NCI-H748 treated with DMSO at 0.1 percent for 48 hours (cell line): ENCODE results near the gene PSMC2.

Experiments used
- DNase-seq: peaks from one replicate; lab custom pipeline; 2025; lab: John Stamatoyannopoulos, UW

Gene PSMC2

GRCh38 chr7:103347507-103348267, at the start of gene PSMC2:
Gene PSMC2, plus strand, starts transcription at chr7:103347643. Its CDS starts 69 bp downstream, at chr7:103347712.
- DNase-seq = peak; percentile 75

DNA sequence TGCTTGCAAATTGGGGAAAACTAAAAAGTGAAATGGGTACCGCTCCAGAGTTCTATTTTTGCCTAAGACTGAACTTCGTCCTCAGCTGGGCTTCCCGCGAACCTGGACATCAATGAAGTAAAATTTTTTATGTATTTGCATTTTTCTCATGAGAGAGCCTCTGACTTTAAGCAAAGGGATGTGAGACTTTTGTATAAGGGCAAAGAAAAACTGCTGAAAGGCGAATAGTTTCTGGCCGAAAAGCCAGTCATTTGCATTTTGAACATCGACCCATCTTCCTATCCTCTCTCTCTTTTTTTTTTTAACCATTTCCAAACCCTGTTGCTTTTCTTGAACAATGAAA, 49.6 kb upstream of the PSMC2 start:
- DNase-seq = no peak

GRCh38 chr7:103299660-103300059, 47.8 kb upstream of the PSMC2 start:
- DNase-seq = no peak

DNA sequence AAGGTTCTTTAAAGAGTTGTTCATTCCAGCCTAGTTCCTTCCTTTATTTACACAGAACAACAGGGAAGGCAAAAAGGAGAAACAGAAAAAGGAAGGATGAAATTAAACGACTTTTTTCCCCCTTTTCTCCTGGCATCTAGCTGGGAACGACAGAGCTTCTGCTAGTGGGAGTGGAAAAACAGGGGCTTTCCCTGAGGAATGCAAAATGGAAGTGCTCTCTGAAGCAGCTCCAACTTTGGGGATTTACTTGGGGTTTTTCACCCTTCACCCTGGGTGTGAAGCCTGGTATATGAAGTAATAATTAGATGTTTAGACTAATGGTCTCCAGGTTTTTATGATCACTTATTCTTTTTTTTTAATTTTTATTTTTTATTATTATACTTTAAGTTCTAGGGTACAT, 46.0 kb upstream of the PSMC2 start:
- DNase-seq = no peak

DNA sequence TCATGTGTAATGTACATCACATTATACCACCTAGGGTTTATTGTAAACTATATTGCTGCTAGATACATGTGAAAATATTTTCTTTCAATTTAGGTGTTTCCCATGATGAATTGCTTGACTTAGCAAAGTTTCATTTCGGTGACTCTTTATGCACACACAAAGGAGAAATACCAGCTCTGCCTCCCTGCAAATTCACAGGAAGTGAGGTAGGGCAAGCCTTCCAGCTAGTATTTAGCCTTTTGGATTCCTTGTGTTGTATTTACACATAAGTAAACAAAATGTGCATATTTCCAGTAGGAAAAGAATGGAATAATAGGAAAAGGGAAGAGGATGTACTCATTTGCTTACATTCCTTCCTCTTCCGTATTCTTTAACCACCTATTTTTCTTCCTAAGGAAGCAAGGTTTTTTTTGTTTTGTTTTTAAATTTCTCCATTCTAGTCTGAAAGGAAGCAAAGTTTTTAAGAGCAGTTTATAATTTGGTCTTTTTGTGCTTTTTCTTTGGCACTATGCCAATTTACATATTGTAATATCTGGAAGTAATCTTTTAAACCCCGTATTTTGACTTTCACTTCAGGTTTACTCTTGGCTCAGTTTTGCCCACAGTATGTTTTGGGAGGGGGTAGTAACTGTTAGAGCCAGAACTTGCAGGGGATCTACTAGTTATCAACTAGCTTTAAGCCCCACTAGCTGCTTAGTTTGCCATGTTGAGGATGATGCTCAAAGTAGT, 39.8 kb upstream of the PSMC2 start:
- DNase-seq = no peak

DNA sequence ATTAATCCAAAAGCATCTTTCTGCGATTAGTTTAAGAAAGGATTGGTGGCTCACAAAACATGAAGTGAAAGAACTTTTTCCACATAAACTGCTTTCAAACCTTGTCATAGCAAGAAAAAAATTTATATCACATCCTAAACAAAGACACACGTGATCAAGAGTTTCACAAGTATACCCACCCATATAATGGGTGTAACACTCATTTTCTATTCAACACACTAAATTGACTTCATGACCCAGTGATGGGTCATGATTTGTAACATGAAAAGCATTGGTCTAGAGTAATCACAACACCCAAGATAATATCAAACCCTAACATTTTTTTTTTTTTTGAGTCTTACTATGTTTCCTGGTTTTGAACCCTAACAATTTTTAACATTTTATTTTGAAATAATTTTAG, 32.6 kb upstream of the PSMC2 start:
- DNase-seq = no peak

DNA sequence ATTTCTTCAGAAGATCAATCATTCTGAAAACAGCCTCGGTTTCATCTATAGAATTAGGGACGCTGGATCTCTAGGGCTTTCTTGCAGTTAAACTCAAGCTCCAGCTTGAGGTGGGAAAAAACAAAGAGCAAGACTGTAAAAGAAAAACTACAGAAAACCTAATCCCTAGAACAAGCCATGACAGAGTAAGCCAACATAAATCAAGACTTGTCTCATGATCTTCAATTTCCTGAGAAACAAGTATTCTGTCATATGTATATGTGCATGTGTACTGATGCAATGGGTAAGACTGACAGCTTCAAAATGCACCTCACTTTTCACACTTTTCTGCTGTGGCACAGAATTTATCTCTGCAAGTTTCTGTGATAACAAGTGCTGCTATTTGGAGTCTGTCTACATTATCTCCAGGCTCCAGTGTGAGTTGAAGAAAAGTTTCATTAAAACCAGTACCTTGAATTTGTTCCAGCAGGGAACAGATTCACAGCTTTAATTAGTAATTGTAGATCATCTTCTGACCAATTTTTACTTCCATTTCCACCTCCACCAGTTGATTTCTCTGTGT, 31.0 kb upstream of the PSMC2 start:
- DNase-seq = no peak

- no peak for DNase-seq
These were observed 30.4 kb upstream of the PSMC2 start for GRCh38 chr7:103317009-103317408.

GRCh38 chr7:103325744-103326143, 21.7 kb upstream of the PSMC2 start:
- DNase-seq = no peak

GRCh38 chr7:103336761-103337160, 10.7 kb upstream of the PSMC2 start:
- no peak for DNase-seq

GRCh38 chr7:103338864-103339263, 8.6 kb upstream of the PSMC2 start:
- no peak for DNase-seq

GRCh38 chr7:103341466-103341865, 6.0 kb upstream of the PSMC2 start:
- no peak for DNase-seq

- no peak for DNase-seq
These were observed 4.1 kb upstream of the PSMC2 start for GRCh38 chr7:103343332-103343731.

- DNase-seq = no peak
These were observed 3.5 kb upstream of the PSMC2 start for GRCh38 chr7:103343758-103344452.

DNA sequence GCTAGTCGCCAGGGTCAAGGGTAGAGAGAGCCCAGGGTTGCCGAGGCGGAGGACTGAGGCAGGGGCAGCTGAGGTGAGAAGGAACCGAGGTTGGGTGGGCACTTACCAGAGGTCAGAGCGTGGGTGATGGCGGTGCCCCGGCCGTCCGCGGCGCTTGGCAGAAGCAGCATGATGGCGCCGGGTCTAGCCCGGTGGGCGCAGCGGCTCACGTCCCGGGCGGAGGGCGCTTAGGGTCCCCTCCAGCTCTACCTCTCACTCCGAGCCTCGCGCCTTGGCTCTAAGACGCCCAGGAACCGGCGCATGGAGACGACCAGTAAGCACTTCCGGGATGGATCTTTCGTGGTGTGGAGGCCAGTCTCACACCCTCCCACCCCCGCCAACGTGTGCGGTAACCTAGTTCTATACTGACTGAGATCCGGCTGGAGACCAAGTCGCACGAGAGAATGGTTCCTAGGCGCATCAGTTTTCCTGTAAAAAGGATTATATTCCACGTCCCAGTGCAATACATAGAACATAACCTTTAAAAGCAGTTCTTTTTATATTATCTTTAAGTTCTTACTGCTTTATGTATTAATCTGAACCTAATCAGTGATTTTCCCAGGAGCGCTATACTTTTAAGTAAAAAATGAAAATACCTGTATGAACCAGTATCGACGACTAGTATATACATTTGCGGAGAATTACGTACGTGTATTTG, 2.8 kb upstream of the PSMC2 start, which contains the start of gene DNAJC2:
Gene DNAJC2, minus strand, starts transcription at position 315 of the 697 bp plus-strand sequence. Its CDS starts 145 bp downstream, at position 170.
- peak; percentile 70 for DNase-seq

DNA sequence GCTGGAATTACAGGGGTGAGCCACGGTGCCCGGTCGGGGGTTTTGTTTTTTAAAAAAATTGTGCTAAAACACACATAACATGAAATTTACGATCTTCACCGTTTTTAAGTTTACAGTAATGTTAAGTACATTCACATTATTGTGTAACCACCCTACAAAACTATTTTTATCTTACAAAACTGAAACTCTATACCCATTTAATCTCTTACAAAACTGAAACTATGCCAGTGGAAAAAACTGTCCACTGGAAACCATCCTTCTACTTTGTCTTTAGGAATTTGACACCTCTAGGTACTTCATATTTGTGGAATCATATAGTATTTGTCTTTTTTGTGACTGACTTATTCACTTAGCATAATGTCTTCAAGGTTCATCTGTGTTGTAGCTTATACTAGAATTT, 1.0 kb upstream of the PSMC2 start:
- no peak for DNase-seq

DNA sequence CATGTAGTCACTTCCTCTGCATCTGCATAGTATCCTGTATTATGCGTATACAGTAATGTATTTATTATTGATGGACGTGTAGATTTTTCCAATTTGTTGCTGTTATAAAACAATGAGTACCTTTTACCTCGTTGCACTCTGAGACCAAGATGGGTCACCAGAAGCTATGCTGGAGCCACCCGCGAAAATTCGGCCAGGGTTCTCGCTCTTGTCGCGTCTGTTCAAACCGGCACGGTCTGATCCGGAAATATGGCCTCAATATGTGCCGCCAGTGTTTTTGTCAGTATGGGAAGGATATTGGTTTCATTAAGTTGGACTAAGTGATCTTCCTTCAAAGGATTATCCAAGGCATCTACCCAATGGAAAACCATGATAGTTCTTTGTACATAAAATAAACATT, 1.0 kb downstream of the PSMC2 start:
- DNase-seq = no peak

DNA sequence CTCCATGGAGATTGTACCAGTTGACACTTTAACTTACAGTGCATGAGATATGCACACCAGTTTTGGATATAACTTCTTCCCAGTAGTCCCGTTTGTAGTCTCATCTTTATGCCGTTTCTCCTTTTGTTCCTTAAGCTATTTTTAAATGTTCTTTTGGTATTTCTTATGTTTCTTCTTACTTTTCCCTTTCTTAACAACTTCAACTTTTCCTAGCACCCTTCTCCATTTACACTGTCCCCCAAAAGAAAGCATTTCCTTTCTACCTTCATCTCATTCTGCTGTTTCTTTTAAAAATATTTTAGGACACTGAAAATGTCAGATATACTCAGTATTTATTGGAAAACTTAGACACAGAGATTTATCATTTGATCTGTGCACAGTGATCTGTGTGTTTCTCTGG, 1.5 kb downstream of the PSMC2 start:
- DNase-seq = no peak

- no peak for DNase-seq
These were observed 2.4 kb downstream of the PSMC2 start for GRCh38 chr7:103349805-103350204.

DNA sequence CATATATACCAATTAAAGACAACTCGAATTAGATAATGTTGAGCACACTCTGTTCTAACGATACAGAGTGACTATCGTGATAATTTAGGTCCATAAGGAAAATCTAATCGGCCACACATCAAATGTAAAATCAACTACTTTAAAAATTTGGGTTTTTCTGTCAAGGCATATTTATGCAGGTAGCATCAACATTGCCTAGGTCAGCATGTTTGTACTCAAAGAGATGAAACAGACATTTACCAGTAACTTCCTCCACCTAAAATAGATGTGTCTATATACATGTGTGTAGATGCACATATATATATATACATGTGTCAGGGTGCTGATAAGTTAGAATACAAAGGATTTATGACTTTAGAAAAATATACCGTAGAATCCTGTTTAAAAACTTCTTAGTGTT, 22.0 kb downstream of the PSMC2 start:
- DNase-seq = no peak

DNA sequence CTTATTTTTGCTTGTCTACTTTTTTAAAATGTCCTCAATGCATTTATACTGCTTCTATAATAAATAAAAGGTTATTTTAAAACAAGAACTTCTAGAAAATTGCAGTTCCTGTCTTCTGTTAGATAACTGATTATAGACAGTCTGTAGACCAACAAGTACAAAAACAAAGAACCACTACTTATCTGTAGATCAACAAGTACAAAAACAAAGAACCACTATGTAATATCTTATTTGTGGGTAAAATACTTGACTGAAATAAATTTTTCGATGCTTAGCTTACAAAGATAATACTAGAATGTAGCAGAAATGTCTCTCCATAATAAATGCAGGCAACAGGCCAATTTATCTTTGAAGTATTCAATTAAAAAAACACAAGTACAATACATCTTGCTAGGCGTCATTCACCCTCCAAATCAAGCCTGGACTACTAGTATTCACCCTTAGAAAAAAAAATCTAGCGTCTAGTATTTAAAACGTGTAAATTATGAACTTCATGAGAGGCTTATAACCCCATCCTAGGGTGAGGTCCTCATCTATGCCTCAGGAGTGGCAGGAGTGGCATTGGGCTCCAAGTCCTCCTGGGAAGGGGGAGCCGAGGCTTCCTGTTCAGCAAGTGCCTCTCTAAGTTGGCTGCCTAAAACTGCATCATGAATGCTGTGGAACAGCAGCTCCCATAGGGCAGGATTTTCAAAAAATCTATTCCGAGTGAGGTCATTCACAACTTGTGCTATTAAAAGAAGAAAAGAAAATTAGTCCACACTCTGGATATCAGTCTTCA, 26.6 kb downstream of the PSMC2 start:
- DNase-seq = no peak
